HCT116 (cell line): ENCODE measurements around the gene LRCH1. TPM values are rescaled to one million over a fixed set of nuclear protein-coding genes. Genes with fewer than 3 reads are reported as not detected.

Source experiments
- ATAC-seq: fragments of 200-7000 bp; cut with Tn5 transposase; 2 replicates; pipeline ENCODE4 v1.9.1; 2020; ENCODE audit warnings: mild to moderate bottlenecking, moderate library complexity
- BruUV-seq: library from RNA; stranded (reverse); fragments of 400-500 nt; replicated peaks from 2 replicates; lab custom pipeline; 2021; lab: Mats Ljungman, UMichigan
- CTCF ChIA-PET: fragments of 300-600 bp; sonication (Branson Sonifier 250); formaldehyde crosslinking; loops from one replicate; lab custom pipeline; 2021; ENCODE audit warnings: antibody characterized with exemption; lab: Charles Lee
- POLR2A ChIA-PET: fragments of 300-600, 350-600 bp; sonication (Branson Sonifier 250); formaldehyde crosslinking; loops from one replicate; lab custom pipeline; 2021; ENCODE audit warnings: antibody characterized with exemption; lab: Charles Lee
- RAD21 ChIA-PET, 2 experiments: fragments of 300-600 bp; sonication (Branson Sonifier 250); formaldehyde crosslinking; loops; one replicate each; lab custom pipeline; 2023; ENCODE audit warnings: low total read pairs in 2 of 2; ENCODE audit not compliant: uncharacterized antibody in 2 of 2, unreplicated experiment in 2 of 2, low non-redundant PET in 1 of 2; lab: Charles Lee
- DNase-seq: peaks from one replicate; pipeline ENCODE4 v3.0.0-alpha.2; 2010; ENCODE audit warnings: low read depth, low spot score
- H2AFZ ChIP-seq: fragments of 200-600 bp; shearing (Covaris generic), sonication (generic); 2 replicates; pipeline ENCODE4 v1.6.1; 2017; ENCODE audit warnings: low read depth, mixed run types, mixed read lengths, antibody characterized with exemption, low read length; ENCODE audit not compliant: poor library complexity, severe bottlenecking
- H3K27ac ChIP-seq: 2 replicates; pipeline ENCODE4 v1.5.1; 2012; ENCODE audit warnings: low read depth, low read length
- H3K27me3 ChIP-seq: fragments of 200-600 bp; sonication (generic); 2 replicates; pipeline ENCODE4 v1.6.1; 2016; ENCODE audit warnings: mixed run types, low read length, mixed read lengths; ENCODE audit not compliant: insufficient read depth
- H3K36me3 ChIP-seq, 2 experiments: fragments of 200-500 bp in 1 of 2; fragments of 200-600 bp in 1 of 2; sonication (Bioruptor generic) in 1 of 2; sonication (generic) in 1 of 2; 2 replicates each; pipeline versions ENCODE4 v1.5.1 to v1.6.1; 2014 to 2016; ENCODE audit warnings: low read length in 2 of 2, inconsistent platforms in 1 of 2, mixed read lengths in 1 of 2, mixed run types in 1 of 2; ENCODE audit not compliant: insufficient read depth in 2 of 2, control insufficient read depth in 1 of 2
- H3K4me1 ChIP-seq, 2 experiments: fragments of 200-600 bp in 1 of 2; sonication (generic) in 1 of 2; 2 replicates each; pipeline versions ENCODE4 v1.5.1 to v1.6.1; 2012 to 2017; ENCODE audit warnings: low read length in 2 of 2, inconsistent platforms in 1 of 2, mild to moderate bottlenecking in 1 of 2, mixed read lengths in 1 of 2, mixed run types in 1 of 2, moderate library complexity in 1 of 2; ENCODE audit not compliant: insufficient read depth in 2 of 2, control insufficient read depth in 1 of 2
- H3K4me2 ChIP-seq: fragments of 200-600 bp; sonication (generic); 2 replicates; pipeline ENCODE4 v1.6.1; 2017; ENCODE audit warnings: mixed run types, low read length, mixed read lengths
- H3K4me3 ChIP-seq, 2 experiments: fragments of 200-600 bp in 1 of 2; sonication (generic) in 1 of 2; replicated peaks in 1 of 2; 2 replicates each; pipeline ENCODE4 v1.5.1; 2011 to 2016; ENCODE audit warnings: low read length in 2 of 2, control low read depth in 1 of 2, low read depth in 1 of 2, mild to moderate bottlenecking in 1 of 2, mixed read lengths in 1 of 2, mixed run types in 1 of 2
- H3K79me2 ChIP-seq: fragments of 200-600 bp; sonication (generic); 2 replicates; pipeline ENCODE4 v1.6.1; 2017; ENCODE audit warnings: mild to moderate bottlenecking, mixed run types, low read length, moderate library complexity, mixed read lengths; ENCODE audit not compliant: insufficient read depth
- H3K9ac ChIP-seq: fragments of 200-600 bp; sonication (generic); 2 replicates; pipeline ENCODE4 v1.6.1; 2016; ENCODE audit warnings: low read length, mixed read lengths
- H3K9me2 ChIP-seq: fragments of 200-600 bp; sonication (generic), shearing (Covaris generic); 2 replicates; pipeline ENCODE4 v1.6.1; 2017; ENCODE audit warnings: mixed run types, mild to moderate bottlenecking, moderate library complexity; ENCODE audit not compliant: insufficient read depth
- H3K9me3 ChIP-seq, 2 experiments: fragments of 200-500 bp in 1 of 2; fragments of 200-600 bp in 1 of 2; sonication (Bioruptor generic) in 1 of 2; sonication (generic) in 1 of 2; 2 replicates each; pipeline ENCODE4 v1.6.1; 2014 to 2017; ENCODE audit warnings: low read length in 2 of 2, mixed read lengths in 2 of 2, inconsistent platforms in 1 of 2, low read depth in 1 of 2, mild to moderate bottlenecking in 1 of 2, mixed run types in 1 of 2, moderate library complexity in 1 of 2; ENCODE audit not compliant: control insufficient read depth in 1 of 2, insufficient read depth in 1 of 2
- H4K20me1 ChIP-seq: fragments of 200-600 bp; sonication (generic), shearing (Covaris generic); 2 replicates; pipeline ENCODE4 v1.6.1; 2017; ENCODE audit warnings: mixed run types, mild to moderate bottlenecking, moderate library complexity; ENCODE audit not compliant: insufficient read depth
- CEBPB ChIP-seq: IDR thresholded peaks from 2 replicates; pipeline ENCODE4 v1.6.1; 2012; ENCODE audit warnings: low read depth
- EGR1 ChIP-seq: IDR thresholded peaks from 2 replicates; pipeline ENCODE4 v1.6.1; 2012; ENCODE audit warnings: low read depth
- ELF1 ChIP-seq: IDR thresholded peaks from 2 replicates; pipeline ENCODE4 v1.6.1; 2012; ENCODE audit warnings: low read depth, borderline replicate concordance
- EZH2 ChIP-seq: fragments of 200-600 bp; sonication (generic); IDR thresholded peaks from 2 replicates; pipeline ENCODE4 v1.6.1; 2017; ENCODE audit warnings: antibody characterized with exemption, mixed run types
- FOSL1 ChIP-seq: IDR thresholded peaks from 2 replicates; pipeline ENCODE4 v1.6.1; 2012; ENCODE audit warnings: low read depth
- JUND ChIP-seq: IDR thresholded peaks from 2 replicates; pipeline ENCODE4 v1.6.1; 2012
- MAX ChIP-seq: IDR thresholded peaks from 2 replicates; pipeline ENCODE4 v1.6.1; 2012
- POLR2A ChIP-seq: IDR thresholded peaks from 2 replicates; pipeline ENCODE4 v1.7.0; 2011; ENCODE audit warnings: borderline replicate concordance; ENCODE audit not compliant: insufficient read depth, insufficient read length; ENCODE audit errors: extremely low read depth
- POLR2AphosphoS5 ChIP-seq: IDR thresholded peaks from 2 replicates; pipeline ENCODE4 v1.6.1; 2011; ENCODE audit warnings: mild to moderate bottlenecking, low read depth, low read length, moderate library complexity
- REST ChIP-seq: IDR thresholded peaks from 2 replicates; pipeline ENCODE4 v1.6.1; 2012; ENCODE audit warnings: low read depth
- SP1 ChIP-seq: IDR thresholded peaks from 2 replicates; pipeline ENCODE4 v1.6.1; 2012; ENCODE audit warnings: low read depth
- SRF ChIP-seq: IDR thresholded peaks from 2 replicates; pipeline ENCODE4 v1.6.1; 2012; ENCODE audit warnings: low read depth
- TCF7L2 ChIP-seq: IDR thresholded peaks from 2 replicates; pipeline ENCODE4 v1.7.0; 2011; ENCODE audit warnings: borderline replicate concordance, inconsistent platforms; ENCODE audit not compliant: insufficient read depth, insufficient read length; ENCODE audit errors: extremely low read depth
- ZBTB33 ChIP-seq: IDR thresholded peaks from 2 replicates; pipeline ENCODE4 v1.6.1; 2011; ENCODE audit warnings: mild to moderate bottlenecking, low read length, moderate library complexity; ENCODE audit not compliant: insufficient replicate concordance; ENCODE audit errors: extremely low read depth
- ZFX ChIP-seq: fragments of 450-650 bp; IDR thresholded peaks from 2 replicates; pipeline ENCODE4 v1.6.1; 2017
- ZNF274 ChIP-seq: fragments of 200-500 bp; sonication (Bioruptor generic); IDR thresholded peaks from 2 replicates; pipeline ENCODE4 v1.6.1; 2014; ENCODE audit warnings: mild to moderate bottlenecking, low read depth, low read length, inconsistent platforms
- intact Hi-C: fragments of 100-400 bp; cut with micrococcal nuclease; formaldehyde crosslinking; loops from 2 replicates; pipeline ENCODE4 v1.10.0; 2022
- total RNA-seq: library from RNA; stranded (reverse); gene quantifications from one replicate; pipeline ENCODE4 v1.2.1, GENCODE V29; 2021; ENCODE audit not compliant: unreplicated experiment

The LRCH1 gene
- total RNA-seq, 1 experiment from 2014 or later = 15.6 TPM

- ChIA-PET CTCF (interaction anchor here (1.7 kb wide), 1 partner anchor 164 kb away, joined by 5 read pairs; the partner anchor contains the start of gene LRCH1), RAD21 (no interaction called here), POLR2A (no interaction called here)
- H2AFZ ChIP-seq = no peak overlapping the region
- no peak for ATAC-seq
- no TSS peak for BruUV-seq
- H3K27ac ChIP-seq = no peak overlapping the region
- H3K9ac ChIP-seq = no peak overlapping the region
- TF ChIP-seq MAX (no peak), ELF1 (no peak), FOSL1 (no peak), EGR1 (no peak), JUND (no peak), ZNF274 (no peak), ZFX (no peak), POLR2A (no peak), POLR2AphosphoS5 (no peak), SRF (no peak)
- intact Hi-C loops = loop anchor here (5.0 kb wide), 1 partner anchor 115 kb away; no protein-coding TSS in a partner anchor
- H3K36me3 ChIP-seq = 0 out of 4 replicates have a peak, but pooled peaks cover 0 to 3% of the 10 kb centered on the region in 2 experiments
- no peaks in the 10 kb centered on the region for H3K9me3 ChIP-seq
- no peaks in the 10 kb centered on the region for H4K20me1 ChIP-seq
- no peaks in the 10 kb centered on the region for H3K27me3 ChIP-seq
- H3K4me3 ChIP-seq = no peak overlapping the region
- no peaks in the 10 kb centered on the region for H3K4me1 ChIP-seq
- DNase-seq = no peak
- H3K79me2 ChIP-seq = no peaks in the 10 kb centered on the region
- H3K9me2 ChIP-seq = no peaks in the 10 kb centered on the region
- no peak overlapping the region for H3K4me2 ChIP-seq
These were observed 164.3 kb downstream of the LRCH1 start for GRCh38 chr13:46717275-46717674.

GRCh38 chr13:46717856-46718255, 164.9 kb downstream of the LRCH1 start:
- no peaks in the 10 kb centered on the region for H3K79me2 ChIP-seq
- POLR2A ChIA-PET = no interaction called here
- ATAC-seq (no peak), DNase-seq (no peak)
- no peak overlapping the region for H2AFZ ChIP-seq
- H4K20me1 ChIP-seq = no peaks in the 10 kb centered on the region
- H3K27ac ChIP-seq = no peak overlapping the region
- no TSS peak for BruUV-seq
- H3K36me3 ChIP-seq = peaks cover 0 to 3% of the 10 kb centered on the region in 2 experiments; a peak in 1 of 4 replicates
- H3K27me3 ChIP-seq = no peaks in the 10 kb centered on the region
- H3K9me2 ChIP-seq = no peaks in the 10 kb centered on the region
- no peak overlapping the region for H3K4me2 ChIP-seq
- H3K4me3 ChIP-seq = no peak overlapping the region
- H3K9ac ChIP-seq = no peak overlapping the region
- CTCF ChIA-PET = interaction anchor here (1.7 kb wide), 1 partner anchor 165 kb away, joined by 5 read pairs; the partner anchor contains the start of gene LRCH1
- RAD21 ChIA-PET = no interaction called here
- H3K9me3 ChIP-seq = no peaks in the 10 kb centered on the region
- intact Hi-C loops = loop anchor here (5.0 kb wide), 1 partner anchor 116 kb away; no protein-coding TSS in a partner anchor
- no peaks in the 10 kb centered on the region for H3K4me1 ChIP-seq
- TF ChIP-seq ELF1 (no peak), CEBPB (no peak), ZFX (no peak), SP1 (no peak), REST (no peak), TCF7L2 (no peak), EGR1 (no peak), EZH2 (no peak), ZBTB33 (no peak), SRF (no peak)
